Liver (tissue), 3 donors: ENCODE measurements around the gene PAPPA.

Experiments
- CTCF ChIP-seq: fragments of 150-350 bp; IDR thresholded peaks from 2 replicates; pipeline ENCODE4 v1.5.1; 2017; ENCODE audit warnings: improper control_type of control experiment, low read depth, low read length; ENCODE audit not compliant: missing input control
- FOXA1 ChIP-seq: IDR thresholded peaks from 2 replicates; pipeline ENCODE4 v1.6.1; 2016; ENCODE audit warnings: antibody characterized with exemption
- RAD21 ChIP-seq, 2 donors: IDR thresholded peaks; 2 replicates each; pipeline ENCODE4 v1.6.1; 2016; ENCODE audit warnings: antibody characterized with exemption in 2 of 2, mild to moderate bottlenecking in 2 of 2
- TF ChIP-seq, protein P1 (sequence below): IDR thresholded peaks from 2 replicates; pipeline ENCODE4 v1.6.1; 2016; ENCODE audit warnings: antibody characterized with exemption, mild to moderate bottlenecking
- donor health status: healthy.
- donor health status: healthy.

DNA sequence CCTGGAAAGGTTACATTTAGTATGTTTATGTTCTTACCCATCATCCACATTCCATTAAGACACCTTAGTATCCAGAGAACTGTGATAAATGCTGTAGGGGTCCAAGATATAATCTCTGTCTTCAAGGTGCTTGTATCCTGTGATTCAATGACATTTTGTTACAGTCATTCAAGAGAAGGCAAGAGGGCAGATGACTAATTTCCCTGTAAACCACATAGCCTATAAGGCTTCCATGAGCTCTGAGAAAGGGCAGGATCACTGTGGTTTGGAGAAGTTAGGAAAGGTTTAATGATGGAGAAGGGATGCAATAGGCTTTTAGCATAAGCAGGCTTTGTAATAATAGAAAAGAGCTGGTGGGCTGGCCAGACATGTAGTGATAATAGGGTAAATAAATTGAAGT, 40.0 kb downstream of the PAPPA start:
- TF ChIP-seq FOXA1: no peak
- no peak for TF ChIP-seq CTCF
- TF ChIP-seq, protein P1, sequence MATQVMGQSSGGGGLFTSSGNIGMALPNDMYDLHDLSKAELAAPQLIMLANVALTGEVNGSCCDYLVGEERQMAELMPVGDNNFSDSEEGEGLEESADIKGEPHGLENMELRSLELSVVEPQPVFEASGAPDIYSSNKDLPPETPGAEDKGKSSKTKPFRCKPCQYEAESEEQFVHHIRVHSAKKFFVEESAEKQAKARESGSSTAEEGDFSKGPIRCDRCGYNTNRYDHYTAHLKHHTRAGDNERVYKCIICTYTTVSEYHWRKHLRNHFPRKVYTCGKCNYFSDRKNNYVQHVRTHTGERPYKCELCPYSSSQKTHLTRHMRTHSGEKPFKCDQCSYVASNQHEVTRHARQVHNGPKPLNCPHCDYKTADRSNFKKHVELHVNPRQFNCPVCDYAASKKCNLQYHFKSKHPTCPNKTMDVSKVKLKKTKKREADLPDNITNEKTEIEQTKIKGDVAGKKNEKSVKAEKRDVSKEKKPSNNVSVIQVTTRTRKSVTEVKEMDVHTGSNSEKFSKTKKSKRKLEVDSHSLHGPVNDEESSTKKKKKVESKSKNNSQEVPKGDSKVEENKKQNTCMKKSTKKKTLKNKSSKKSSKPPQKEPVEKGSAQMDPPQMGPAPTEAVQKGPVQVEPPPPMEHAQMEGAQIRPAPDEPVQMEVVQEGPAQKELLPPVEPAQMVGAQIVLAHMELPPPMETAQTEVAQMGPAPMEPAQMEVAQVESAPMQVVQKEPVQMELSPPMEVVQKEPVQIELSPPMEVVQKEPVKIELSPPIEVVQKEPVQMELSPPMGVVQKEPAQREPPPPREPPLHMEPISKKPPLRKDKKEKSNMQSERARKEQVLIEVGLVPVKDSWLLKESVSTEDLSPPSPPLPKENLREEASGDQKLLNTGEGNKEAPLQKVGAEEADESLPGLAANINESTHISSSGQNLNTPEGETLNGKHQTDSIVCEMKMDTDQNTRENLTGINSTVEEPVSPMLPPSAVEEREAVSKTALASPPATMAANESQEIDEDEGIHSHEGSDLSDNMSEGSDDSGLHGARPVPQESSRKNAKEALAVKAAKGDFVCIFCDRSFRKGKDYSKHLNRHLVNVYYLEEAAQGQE: no peak
- TF ChIP-seq RAD21 (IDR thresholded peaks at IDR 0.05): no peak
